Cortex of kidney (tissue), 1 donor: ENCODE data around the gene ID3.

ENCODE experiments used
- DNase-seq: peaks from one replicate; lab custom pipeline; 2025; lab: John Stamatoyannopoulos, UW

The ID3 gene

GRCh38 chr1:23525558-23526250 lies 33.6 kb downstream of the ID3 start:
- DNase-seq: no peak

DNA sequence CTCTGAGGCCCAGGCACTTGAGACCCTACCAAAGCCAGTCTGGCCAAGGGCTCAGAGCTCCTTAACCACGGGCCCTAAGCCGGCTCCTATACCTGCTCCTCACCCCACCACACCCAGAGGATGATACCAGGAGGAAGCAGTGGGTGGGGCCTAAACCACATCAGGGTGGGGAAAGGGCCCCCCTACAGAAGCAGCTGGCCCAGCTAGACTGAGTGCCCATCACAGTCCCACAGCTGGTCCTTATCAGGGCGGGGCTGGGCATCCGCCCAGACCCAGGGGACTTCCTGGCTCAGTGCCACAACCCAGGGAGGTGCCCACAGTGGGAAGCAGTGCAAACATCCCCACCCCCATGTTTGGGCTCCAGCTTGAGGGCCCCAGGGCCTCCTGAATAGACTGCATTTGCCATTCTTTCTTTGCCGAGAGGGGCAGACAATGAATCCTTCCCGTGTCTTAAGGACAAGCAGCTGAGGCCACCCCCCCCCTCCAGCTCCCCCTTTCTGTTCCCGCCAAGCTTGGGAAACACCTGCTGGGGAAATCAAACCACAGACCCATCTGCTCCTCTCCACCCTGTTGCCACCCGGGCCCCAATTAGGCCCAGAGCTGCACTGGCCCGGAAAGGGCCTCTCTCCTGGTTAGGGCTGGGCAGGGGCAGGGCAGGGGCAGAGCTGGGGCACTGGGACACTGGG lies 34.4 kb downstream of the ID3 start:
- no peak for DNase-seq

DNA sequence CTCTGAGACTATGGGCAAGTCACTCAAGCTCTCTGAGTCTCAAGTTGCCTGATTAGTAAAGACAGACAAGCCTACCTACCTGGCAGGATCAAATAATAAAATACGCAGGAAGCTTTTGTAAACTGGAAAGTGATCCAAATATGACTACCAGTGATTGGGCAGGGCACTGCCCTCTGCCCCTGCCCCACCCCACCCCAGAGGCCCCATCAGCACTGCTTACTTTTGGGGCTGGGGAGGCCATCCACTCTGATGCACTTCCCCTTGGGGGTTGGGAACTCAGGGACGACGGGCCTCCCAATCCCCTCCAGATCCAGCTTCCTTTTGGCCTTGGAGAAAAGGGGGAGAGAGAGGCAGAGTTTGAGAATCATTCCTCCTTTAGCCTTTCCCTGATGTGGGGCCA lies 35.1 kb downstream of the ID3 start:
- no peak for DNase-seq

DNA sequence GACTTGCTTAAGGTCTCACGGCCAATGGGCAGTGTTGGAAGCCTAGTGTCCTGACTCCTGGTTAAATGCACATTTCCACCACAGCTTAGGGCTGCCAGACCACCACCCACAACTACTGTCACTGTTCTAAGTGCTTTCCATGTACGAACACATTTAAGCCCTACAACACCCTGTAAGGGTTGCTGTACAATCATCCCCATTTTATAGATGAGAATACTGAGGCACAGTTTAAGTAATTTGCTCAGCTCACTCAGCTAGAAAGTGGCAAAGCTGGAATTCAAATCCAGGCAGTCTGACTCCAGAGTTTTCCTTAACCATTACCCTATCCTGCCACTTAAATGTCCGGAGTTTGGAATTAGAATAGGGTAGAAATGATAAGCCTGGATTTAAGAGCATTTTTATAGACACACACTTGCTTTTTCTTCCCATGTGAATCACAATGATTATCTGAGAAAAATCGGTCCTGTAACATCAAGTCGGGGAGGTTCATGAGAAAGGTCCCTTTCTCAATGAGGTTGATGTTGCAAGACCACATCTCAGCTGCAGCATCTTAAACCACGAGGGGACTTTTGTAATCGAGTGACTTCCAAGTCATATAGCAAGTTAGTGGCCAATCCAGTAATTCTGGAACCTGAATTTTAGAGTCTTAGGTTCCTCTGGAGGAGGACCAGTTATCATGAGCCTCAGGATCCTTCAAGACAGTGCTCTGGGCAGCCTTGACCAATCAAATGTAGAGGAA lies 36.9 kb downstream of the ID3 start:
- DNase-seq: no peak

DNA sequence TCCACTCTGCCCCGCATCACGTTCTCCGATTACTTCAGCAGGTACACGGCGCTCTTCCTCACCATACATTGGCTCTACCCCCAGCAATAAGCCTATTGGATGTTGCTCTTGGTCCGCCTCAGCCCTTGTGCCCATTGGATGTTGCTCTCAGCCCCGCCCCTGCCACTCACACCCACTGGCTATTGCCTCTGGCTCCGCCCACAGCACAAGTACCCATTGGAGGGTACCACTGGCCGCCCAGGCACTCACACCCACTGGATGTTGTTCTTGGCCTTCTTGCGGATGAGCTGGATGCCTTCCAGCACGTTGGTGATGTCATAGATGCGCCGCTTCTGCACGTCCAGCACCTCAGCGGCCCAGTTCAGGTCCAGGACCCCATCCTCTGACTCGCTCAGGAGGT lies 37.7 kb downstream of the ID3 start:
- no peak for DNase-seq

DNA sequence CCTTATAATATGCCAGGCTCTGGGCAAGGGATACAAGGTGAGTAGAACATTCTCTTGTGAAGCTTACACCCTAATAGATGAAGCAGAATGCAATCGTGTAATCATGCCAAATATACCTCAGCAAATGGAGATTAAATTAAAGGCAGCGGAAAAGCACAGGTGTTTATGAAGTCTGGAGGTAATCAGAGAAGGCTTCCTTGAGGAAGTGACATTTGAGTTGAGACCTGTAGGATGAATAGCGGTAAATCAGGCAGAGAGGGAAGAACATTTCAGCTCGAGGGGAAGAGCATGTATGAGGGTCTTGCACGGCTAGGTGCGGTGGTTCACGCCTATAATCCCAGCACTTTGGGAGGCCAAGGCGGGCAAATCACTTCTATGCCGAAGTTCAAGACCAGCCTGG lies 41.7 kb downstream of the ID3 start:
- DNase-seq: no peak

GRCh38 chr1:23515905-23516304 lies 43.4 kb downstream of the ID3 start:
- no peak for DNase-seq

DNA sequence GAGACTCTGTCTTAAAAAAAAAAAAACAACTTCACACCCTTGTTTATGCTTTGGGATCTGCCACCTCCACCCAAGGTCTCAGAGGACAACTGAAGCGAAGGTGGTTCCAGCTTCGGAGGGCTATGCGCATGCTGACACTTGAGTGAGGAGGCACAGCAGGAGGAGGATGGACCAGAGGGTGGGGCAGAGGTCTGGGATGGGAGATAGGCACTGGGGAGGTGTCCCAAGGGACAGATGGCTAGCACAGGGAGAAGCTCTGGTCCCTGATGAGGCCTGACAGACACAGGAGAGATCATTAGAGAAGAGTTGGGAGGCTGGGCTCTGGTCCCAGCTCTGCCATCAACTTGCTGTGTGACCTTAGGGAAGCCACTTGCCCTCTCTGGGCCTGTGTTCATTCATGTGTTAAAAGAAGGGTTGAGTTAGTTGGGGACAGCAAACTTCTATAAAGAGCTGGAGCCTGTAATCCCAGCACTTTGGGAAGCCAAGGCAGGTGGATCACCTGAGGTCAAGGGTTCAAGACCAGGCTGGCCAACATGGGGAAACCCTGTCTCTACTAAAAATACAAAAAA lies 45.1 kb downstream of the ID3 start:
- DNase-seq: no peak

GRCh38 chr1:23509896-23510295 lies 49.4 kb downstream of the ID3 start:
- DNase-seq: no peak
